ENCODE data around the gene CRYBG3. TPM values are rescaled to one million over a fixed set of nuclear protein-coding genes. Genes with fewer than 3 reads are reported as not detected.
A peak's percentile ranks its signal among the peaks of the same experiment; 100 is the strongest.

The CRYBG3 gene
- total and polyA plus RNA-seq, 4 donors: 1.1 to 9.5 (median 2.5) TPM

- no peak overlapping the region for H3K27ac ChIP-seq (ENCODE audit: low read depth in 1 of 2, low read length in 2 of 2)
- no peak for DNase-seq (ENCODE audit: low spot score)
- no peak overlapping the region for H3K9ac ChIP-seq (ENCODE audit: low read depth in 1 of 2, low read length in 2 of 2)
- H3K36me3 ChIP-seq (ENCODE audit: control insufficient read depth in 4 of 4, insufficient read depth in 3 of 4, low read depth in 1 of 4, low read length in 3 of 4): no peaks in the 10 kb centered on the region
- H3K27me3 ChIP-seq (ENCODE audit: control insufficient read depth in 4 of 4, insufficient read depth in 4 of 4, low read length in 3 of 4): no peaks in the 10 kb centered on the region
- WGBS: 71% methylated on average over 5 of the region's 5 CpGs
- TF ChIP-seq SP1 (IDR thresholded peaks at IDR 0.05) (no peak), FOXA2 (IDR thresholded peaks at IDR 0.05) (no peak), EGR1 (IDR thresholded peaks at IDR 0.05; ENCODE audit: low read depth in 2 of 2) (no peak), ATF3 (IDR thresholded peaks at IDR 0.05) (no peak), TAF1 (conservative IDR thresholded peaks at IDR 0.05) (no peak), NR2F2 (IDR thresholded peaks at IDR 0.05) (no peak), REST (IDR thresholded peaks at IDR 0.05) (no peak), YY1 (IDR thresholded peaks at IDR 0.05) (no peak), RAD21 (IDR thresholded peaks at IDR 0.05) (no peak), FOXA1 (IDR thresholded peaks at IDR 0.05) (no peak)
- TF ChIP-seq, protein P1, sequence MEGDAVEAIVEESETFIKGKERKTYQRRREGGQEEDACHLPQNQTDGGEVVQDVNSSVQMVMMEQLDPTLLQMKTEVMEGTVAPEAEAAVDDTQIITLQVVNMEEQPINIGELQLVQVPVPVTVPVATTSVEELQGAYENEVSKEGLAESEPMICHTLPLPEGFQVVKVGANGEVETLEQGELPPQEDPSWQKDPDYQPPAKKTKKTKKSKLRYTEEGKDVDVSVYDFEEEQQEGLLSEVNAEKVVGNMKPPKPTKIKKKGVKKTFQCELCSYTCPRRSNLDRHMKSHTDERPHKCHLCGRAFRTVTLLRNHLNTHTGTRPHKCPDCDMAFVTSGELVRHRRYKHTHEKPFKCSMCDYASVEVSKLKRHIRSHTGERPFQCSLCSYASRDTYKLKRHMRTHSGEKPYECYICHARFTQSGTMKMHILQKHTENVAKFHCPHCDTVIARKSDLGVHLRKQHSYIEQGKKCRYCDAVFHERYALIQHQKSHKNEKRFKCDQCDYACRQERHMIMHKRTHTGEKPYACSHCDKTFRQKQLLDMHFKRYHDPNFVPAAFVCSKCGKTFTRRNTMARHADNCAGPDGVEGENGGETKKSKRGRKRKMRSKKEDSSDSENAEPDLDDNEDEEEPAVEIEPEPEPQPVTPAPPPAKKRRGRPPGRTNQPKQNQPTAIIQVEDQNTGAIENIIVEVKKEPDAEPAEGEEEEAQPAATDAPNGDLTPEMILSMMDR (IDR thresholded peaks at IDR 0.05; ENCODE audit: low read depth, low read length, missing input control): no peak
- peaks cover 0 to 9% (median 3%) of the 10 kb centered on the region in 4 donors for H3K4me1 ChIP-seq (ENCODE audit: control insufficient read depth in 4 of 4, insufficient read depth in 4 of 4, low read length in 3 of 4)
- H3K9me3 ChIP-seq (ENCODE audit: control insufficient read depth in 4 of 4, low read length in 3 of 4): no peaks in the 10 kb centered on the region
- H3K4me3 ChIP-seq (ENCODE audit: low read depth in 1 of 3, low read length in 3 of 3): no peak overlapping the region
Measured at GRCh38 chr3:97991293-97991682, 169.5 kb downstream of the CRYBG3 start.

GRCh38 chr3:97992547-97993173 is 170.8 kb downstream of the CRYBG3 start:
- Histone ChIP-seq H3K27ac (ENCODE audit: low read depth in 1 of 2, low read length in 2 of 2) (no peak overlapping the region), H3K9ac (ENCODE audit: low read depth in 1 of 2, low read length in 2 of 2) (no peak overlapping the region), H3K36me3 (ENCODE audit: control insufficient read depth in 4 of 4, insufficient read depth in 3 of 4, low read depth in 1 of 4, low read length in 3 of 4) (no peaks in the 10 kb centered on the region), H3K4me1 (ENCODE audit: control insufficient read depth in 4 of 4, insufficient read depth in 4 of 4, low read length in 3 of 4) (peaks cover 0 to 9% (median 3%) of the 10 kb centered on the region in 4 donors), H3K4me3 (ENCODE audit: low read depth in 1 of 3, low read length in 3 of 3) (no peak overlapping the region), H3K27me3 (ENCODE audit: control insufficient read depth in 4 of 4, insufficient read depth in 4 of 4, low read length in 3 of 4) (no peaks in the 10 kb centered on the region), H3K9me3 (ENCODE audit: control insufficient read depth in 4 of 4, low read length in 3 of 4) (no peaks in the 10 kb centered on the region)
- WGBS: 96% methylated on average over 2 of the region's 2 CpGs
- no peak for DNase-seq (ENCODE audit: low spot score)
- TF ChIP-seq HNF4A (conservative IDR thresholded peaks at IDR 0.05): peak in 1 of 2 donors; percentile 9
- no peak for TF ChIP-seq NR2F2 (IDR thresholded peaks at IDR 0.05)

GRCh38 chr3:97993526-97993925 is 171.7 kb downstream of the CRYBG3 start:
- Histone ChIP-seq H3K36me3 (ENCODE audit: control insufficient read depth in 4 of 4, insufficient read depth in 3 of 4, low read depth in 1 of 4, low read length in 3 of 4) (no peaks in the 10 kb centered on the region), H3K9ac (ENCODE audit: low read depth in 1 of 2, low read length in 2 of 2) (no peak overlapping the region), H3K4me3 (ENCODE audit: low read depth in 1 of 3, low read length in 3 of 3) (no peak overlapping the region), H3K27me3 (ENCODE audit: control insufficient read depth in 4 of 4, insufficient read depth in 4 of 4, low read length in 3 of 4) (no peaks in the 10 kb centered on the region), H3K27ac (ENCODE audit: low read depth in 1 of 2, low read length in 2 of 2) (no peak overlapping the region), H3K9me3 (ENCODE audit: control insufficient read depth in 4 of 4, low read length in 3 of 4) (no peaks in the 10 kb centered on the region), H3K4me1 (ENCODE audit: control insufficient read depth in 4 of 4, insufficient read depth in 4 of 4, low read length in 3 of 4) (peaks cover 0 to 9% (median 3%) of the 10 kb centered on the region in 4 donors)
- 84% methylated on average over 2 of the region's 2 CpGs for WGBS
- no peak for DNase-seq (ENCODE audit: low spot score)
- TF ChIP-seq YY1 (IDR thresholded peaks at IDR 0.05) (no peak), EGR1 (IDR thresholded peaks at IDR 0.05; ENCODE audit: low read depth in 2 of 2) (no peak), REST (IDR thresholded peaks at IDR 0.05) (no peak), TAF1 (conservative IDR thresholded peaks at IDR 0.05) (no peak), RAD21 (IDR thresholded peaks at IDR 0.05) (no peak)
- TF ChIP-seq, protein P2, sequence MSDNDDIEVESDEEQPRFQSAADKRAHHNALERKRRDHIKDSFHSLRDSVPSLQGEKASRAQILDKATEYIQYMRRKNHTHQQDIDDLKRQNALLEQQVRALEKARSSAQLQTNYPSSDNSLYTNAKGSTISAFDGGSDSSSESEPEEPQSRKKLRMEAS (IDR thresholded peaks at IDR 0.05): no peak
